Testis (tissue), 2 donors: ENCODE results near the gene SMCO2.

ENCODE experiments used
- POLR2A ChIP-seq: fragments of 450-650 bp; IDR thresholded peaks from one replicate; pipeline ENCODE4 v1.6.1; 2017; ENCODE audit warnings: antibody characterized with exemption, mild to moderate bottlenecking, moderate library complexity
- TF ChIP-seq, protein P1 (sequence below), 3 experiments: fragments of 450-650 bp in 2 of 3; fragments of 200-600 bp in 1 of 3; sonication (generic) in 1 of 3; IDR thresholded peaks; one replicate each; pipeline ENCODE4 v1.5.1; 2016 to 2019; ENCODE audit warnings: antibody characterized with exemption in 3 of 3, mild to moderate bottlenecking in 2 of 3, moderate library complexity in 1 of 3

DNA sequence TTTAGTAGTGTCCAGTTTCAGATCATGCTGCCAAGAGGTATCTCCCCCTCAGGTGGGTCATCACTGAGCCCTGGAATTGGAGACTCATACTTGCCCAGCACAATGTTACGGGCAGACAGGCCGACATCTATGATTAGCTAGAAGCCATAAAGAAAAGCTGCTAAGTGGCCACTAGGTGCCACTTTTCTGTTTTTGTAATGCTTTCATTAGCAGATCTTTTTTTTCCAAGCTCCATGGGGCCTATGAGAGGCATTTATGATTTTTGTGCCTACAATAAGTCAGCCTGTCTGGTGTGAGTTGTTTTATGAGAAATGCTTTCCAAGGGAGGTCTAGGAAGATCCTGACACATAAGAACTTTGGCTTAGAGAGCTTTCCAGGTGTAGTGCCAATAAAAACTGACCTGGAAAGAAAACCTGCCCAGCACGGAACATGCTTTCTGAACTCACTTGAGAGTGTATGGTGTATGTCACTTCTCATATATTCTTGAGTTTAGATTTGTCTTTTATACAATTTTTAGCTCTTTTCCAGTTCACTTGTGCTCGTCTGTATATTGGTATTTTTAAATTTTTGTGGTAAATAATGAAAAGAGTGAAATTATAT, 21.8 kb upstream of the SMCO2 start:
- TF ChIP-seq, protein P1, sequence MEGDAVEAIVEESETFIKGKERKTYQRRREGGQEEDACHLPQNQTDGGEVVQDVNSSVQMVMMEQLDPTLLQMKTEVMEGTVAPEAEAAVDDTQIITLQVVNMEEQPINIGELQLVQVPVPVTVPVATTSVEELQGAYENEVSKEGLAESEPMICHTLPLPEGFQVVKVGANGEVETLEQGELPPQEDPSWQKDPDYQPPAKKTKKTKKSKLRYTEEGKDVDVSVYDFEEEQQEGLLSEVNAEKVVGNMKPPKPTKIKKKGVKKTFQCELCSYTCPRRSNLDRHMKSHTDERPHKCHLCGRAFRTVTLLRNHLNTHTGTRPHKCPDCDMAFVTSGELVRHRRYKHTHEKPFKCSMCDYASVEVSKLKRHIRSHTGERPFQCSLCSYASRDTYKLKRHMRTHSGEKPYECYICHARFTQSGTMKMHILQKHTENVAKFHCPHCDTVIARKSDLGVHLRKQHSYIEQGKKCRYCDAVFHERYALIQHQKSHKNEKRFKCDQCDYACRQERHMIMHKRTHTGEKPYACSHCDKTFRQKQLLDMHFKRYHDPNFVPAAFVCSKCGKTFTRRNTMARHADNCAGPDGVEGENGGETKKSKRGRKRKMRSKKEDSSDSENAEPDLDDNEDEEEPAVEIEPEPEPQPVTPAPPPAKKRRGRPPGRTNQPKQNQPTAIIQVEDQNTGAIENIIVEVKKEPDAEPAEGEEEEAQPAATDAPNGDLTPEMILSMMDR (IDR thresholded peaks at IDR 0.05), result peak; percentile 49 to 71 (median 59)
- TF ChIP-seq POLR2A, result no peak
